Right lobe of liver (tissue), 4 donors: ENCODE results near the gene MYL5.

Experiments
- CTCF ChIP-seq, 4 donors: fragments of 200-600 bp in 3 of 4; fragments of 450-650 bp in 1 of 4; IDR thresholded peaks; one replicate each; pipeline versions ENCODE4 v1.5.1 to v1.8.0; 2016 to 2022; ENCODE audit warnings: antibody characterized with exemption in 4 of 4, mild to moderate bottlenecking in 2 of 4
- POLR2A ChIP-seq: fragments of 450-650 bp; IDR thresholded peaks from one replicate; pipeline ENCODE4 v1.6.1; 2017; ENCODE audit warnings: antibody characterized with exemption, mild to moderate bottlenecking
- donor health status: DM: no; HTN: no; CAD: no.
- donor health status: DM: no; HTN: no; CAD: no.
- donor health status: DM: no; HTN: yes; CAD: no.

DNA sequence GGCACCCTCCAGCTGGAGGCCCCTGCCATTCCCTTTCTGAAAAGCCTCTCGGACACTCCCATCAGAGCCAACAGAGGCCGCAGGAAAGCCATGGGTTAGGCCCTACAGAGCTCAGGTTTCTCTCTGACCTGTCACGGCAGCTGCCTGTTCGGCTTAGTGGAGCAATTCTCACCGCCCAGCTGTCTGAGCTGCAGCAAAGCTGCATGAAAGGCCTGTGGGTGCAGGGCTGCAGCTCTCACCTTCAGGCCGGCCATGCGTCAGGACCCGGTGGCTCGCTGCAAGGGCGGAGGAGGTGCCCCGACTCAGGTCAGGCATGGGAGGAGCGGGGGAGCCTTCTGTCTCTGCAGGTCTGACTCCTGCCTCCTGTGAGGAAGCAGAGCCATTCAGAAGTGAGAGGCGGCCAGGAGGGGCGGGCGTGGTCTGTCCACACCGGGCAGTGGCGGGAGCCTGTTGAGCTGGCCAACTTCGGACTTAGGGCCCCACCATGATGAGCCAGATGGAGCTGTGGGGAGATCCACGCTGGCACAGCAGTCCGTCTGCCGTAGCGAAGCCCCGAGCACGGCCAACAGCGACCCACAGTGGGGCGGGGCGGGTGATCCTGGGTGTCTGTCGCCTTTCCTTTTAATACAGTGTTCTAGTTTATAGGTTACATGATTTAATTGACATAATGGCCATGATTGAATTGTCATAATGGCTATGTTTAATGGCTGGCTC is 25.6 kb upstream of the MYL5 start:
- TF ChIP-seq POLR2A (no peak), CTCF (IDR thresholded peaks at IDR 0.05) (no peak)
